Stimulated activated CD4-positive, alpha-beta T cell treated with anti-CD3 and anti-CD28 coated beads, Interleukin-1b, Interleukin-23, amount 100 ng/mL, for 1 hour (primary cell): ENCODE results near the gene UBL5.

Experiments used
- DNase-seq, 2 donors: peaks; one replicate each; pipeline ENCODE4 v3.0.0-alpha.2; 2020; ENCODE audit warnings: low read depth in 2 of 2

UBL5 gene

DNA sequence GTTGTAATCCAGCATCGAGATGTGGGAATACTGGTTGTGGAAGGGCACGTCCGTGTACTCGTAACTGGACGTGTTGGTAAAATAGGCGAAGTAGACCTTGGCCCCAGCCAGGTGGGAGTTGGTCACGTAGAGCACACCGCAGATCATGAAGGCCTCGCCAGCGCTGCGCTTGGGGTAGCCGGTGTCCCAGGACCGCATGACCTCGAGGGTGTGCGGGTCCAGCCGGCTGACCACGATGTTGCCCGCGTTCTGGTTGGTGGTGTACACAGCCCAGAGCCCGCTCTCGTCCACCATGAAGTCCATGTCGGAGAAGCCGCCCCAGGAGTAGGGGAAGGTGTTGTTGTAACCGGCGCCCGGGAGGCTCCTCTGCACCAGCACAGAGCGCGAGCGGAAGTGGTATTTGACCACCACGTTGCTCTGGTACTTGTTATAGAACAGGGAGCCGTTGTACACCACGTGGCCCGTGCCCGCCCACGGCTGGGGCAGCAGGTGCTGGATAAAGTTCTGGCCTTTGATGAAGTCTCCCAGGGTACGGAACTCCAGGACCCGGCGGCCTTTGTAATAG, 26.6 kb downstream of the UBL5 start:
- DNase-seq = no peak

DNA sequence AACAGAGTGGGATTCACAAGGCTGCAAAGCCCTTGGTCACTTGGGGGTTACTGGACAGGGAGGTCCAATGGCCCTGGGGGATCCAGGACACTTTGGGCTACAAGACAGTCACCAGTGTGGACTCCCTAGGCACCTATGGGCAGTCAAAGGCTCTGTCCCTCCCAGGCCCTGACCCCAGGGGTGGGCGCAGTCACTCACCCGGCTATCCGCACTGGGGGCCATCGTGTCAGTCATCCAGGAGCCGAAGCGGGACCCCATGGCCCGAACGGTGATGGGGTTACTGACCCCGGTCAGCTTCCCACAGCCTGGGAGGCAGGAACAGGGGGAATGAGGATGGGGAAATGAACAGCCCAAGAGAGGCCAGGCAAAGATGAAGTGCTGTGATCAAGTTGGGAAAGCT, 28.9 kb downstream of the UBL5 start:
- DNase-seq = no peak

DNA sequence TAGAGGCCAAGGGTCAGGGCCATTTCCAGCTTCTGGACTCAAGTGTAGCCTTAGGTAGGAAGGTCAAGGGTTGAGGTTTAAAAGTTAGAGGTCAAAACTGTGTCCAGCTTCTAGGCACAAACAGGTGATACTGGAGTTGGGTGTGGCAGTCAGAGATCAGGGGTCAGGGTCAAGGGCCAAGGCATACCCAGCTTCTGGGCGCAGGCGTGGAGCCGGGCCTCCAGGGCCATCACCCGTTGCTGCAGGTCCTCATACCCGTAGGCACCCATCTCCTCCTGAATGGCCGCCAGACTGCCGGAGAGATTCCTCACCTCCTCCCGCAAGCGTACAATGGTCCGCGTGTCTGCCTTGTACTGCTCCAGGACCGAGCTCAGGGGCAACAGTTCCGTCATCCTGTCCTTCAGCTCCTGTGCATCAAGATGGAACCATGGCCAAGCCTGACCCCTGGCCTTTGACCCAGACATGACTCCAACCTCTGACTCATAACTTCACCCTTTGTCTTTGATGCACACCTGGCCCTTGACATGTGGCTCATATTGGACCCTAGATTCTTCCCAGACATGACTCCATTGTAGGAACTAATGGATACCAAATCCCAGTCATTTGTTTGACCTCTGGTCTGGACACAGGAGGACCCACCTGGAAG, 29.5 kb downstream of the UBL5 start:
- no peak for DNase-seq

- no peak for DNase-seq
These were observed 30.4 kb downstream of the UBL5 start for GRCh38 chr19:9857920-9858746.

- DNase-seq = no peak
These were observed 31.0 kb downstream of the UBL5 start for GRCh38 chr19:9858766-9859165.

DNA sequence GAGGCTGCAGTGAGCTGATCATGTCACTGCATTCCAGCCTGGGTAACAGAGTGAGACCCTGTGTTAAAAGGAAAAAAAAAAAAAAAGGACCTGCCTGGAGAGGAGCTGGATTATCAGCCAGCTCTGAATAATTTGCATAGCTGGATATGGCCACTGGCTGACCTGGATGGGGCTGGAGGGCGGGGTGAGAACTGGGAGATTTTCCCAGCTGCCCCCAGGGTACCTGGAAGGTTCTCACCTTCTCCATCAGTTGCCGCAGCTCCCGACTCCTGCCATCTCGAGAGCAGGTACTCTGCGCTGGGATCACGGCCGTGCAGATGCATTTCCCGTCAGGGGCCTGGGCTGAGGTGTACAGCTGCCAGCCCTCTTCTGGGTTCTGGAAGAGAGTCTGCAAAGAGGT, 32.7 kb downstream of the UBL5 start:
- DNase-seq = no peak

DNA sequence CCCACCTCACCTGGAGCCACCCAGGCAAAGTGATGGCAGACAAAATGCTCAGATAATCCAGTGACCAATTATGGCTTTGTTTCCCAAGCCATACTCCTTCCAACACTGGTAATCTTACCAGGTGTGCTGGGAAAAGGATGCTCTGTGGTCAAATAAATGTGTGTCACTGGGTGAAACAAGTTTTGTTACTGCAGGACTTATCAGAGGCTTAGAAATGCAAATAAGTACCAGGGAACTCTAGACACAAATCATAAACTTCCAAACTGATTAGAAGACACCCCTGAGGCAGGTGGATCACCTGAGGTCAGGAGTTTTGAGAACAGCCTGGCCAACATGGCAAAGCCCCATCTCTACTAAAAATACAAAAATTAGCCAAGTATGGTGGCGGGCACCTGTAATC, 33.8 kb downstream of the UBL5 start:
- no peak for DNase-seq

- DNase-seq = no peak
These were observed 35.2 kb downstream of the UBL5 start for GRCh38 chr19:9862938-9863337.

DNA sequence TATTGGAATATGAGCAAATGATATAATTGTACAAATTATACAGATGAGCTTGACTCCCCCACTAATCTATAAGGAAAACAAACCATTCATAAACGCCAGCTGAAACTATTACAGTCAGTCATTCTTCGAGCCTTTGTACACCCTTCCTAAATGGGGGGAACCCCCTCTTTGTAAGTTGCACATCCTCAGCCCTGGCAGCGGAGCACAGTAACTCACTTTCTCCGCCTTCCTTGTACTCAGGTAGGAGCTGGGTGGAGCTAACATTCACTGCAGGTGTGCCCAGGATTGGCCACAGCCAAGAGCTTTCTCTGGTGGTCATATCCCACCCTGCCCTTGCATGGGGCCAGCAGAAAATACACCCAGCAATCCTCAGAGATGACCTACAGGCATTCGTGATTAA, 36.0 kb downstream of the UBL5 start:
- DNase-seq = no peak

GRCh38 chr19:9865732-9866501, 38.2 kb downstream of the UBL5 start:
- DNase-seq = no peak

- DNase-seq = no peak
These were observed 41.4 kb downstream of the UBL5 start for GRCh38 chr19:9868983-9869617.

- no peak for DNase-seq
These were observed 44.1 kb downstream of the UBL5 start for GRCh38 chr19:9871626-9872338.

GRCh38 chr19:9872618-9873242, 45.0 kb downstream of the UBL5 start:
- no peak for DNase-seq

DNA sequence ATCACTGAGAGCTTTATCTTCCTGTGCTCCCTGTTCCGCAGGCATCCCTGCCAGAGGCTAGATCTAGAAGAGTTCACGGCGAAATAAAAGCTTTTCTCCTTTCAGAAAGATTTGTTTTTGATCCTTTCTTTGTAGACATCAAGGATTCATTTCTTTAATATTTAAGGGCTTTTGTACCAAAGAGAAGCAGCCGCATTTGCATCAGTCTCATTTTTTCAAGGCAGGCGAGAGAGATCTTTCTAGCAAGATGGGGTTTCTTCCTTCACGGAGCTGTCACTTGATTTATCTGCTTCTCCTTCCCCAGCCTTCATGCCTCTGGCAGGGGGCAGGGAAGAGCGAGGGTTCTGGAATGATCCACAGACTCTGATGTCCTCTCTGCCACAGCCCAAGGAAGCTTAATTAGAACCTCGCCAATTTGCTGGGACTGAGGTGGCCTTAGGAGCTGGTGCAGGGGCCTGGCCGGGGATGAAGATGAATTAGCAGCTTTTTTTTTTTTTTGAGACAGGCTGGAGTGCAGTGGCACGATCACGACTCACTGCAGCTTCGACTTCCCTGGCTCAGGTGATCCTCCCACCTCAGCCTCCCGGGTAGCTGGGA, 47.4 kb downstream of the UBL5 start:
- DNase-seq = no peak

GRCh38 chr19:9875796-9876195, 48.1 kb downstream of the UBL5 start:
- no peak for DNase-seq

GRCh38 chr19:9877780-9878510, 50.2 kb downstream of the UBL5 start:
- DNase-seq = no peak

GRCh38 chr19:9878511-9879196, 50.9 kb downstream of the UBL5 start:
- DNase-seq = no peak
